Measurements from ENCODE around the gene CDC42BPA. TPM values are rescaled to one million over a fixed set of nuclear protein-coding genes. Genes with fewer than 3 reads are reported as not detected.

CDC42BPA gene
- total and polyA plus RNA-seq, 2 of the 8 experiments (the other 6 are each of a cell fraction or from before 2014, with no cell fraction given): 7.1 to 28.5 TPM

GRCh38 chr1:226956942-226957713, 361.2 kb downstream of the CDC42BPA start:
- Histone ChIP-seq H3K79me1 (ENCODE audit: low read depth, low read length) (peaks cover 14% of the 10 kb centered on the region), H3K27me3 (replicated peaks in 1 of 4; ENCODE audit: control insufficient read depth in 3 of 4, extremely low read depth in 1 of 4, insufficient read depth in 3 of 4, low read length in 3 of 4) (no peaks in the 10 kb centered on the region), H4K5ac (ENCODE audit: insufficient read length, low read depth, low read length) (no peak overlapping the region), H3K23ac (ENCODE audit: insufficient read length) (no peak overlapping the region), H3K4me3 (ENCODE audit: extremely low read depth in 1 of 4, insufficient read depth in 2 of 4, low read depth in 3 of 4, low read length in 4 of 4) (no peak overlapping the region), H2AK5ac (ENCODE audit: low read depth, low read length) (no peak overlapping the region), H3K36me3 (ENCODE audit: control insufficient read depth in 2 of 4, insufficient read depth in 4 of 4, low read length in 3 of 4) (no peaks in the 10 kb centered on the region), H2BK5ac (ENCODE audit: low read depth, low read length) (no peak overlapping the region), H3K27ac (ENCODE audit: low read depth, low read length) (no peak overlapping the region), H3K14ac (ENCODE audit: insufficient read length) (no peak overlapping the region), H4K8ac (ENCODE audit: extremely low read depth, insufficient read depth, low read length) (no peak overlapping the region), H3K56ac (replicated peaks; ENCODE audit: insufficient read length, low read depth, low read length) (no peak overlapping the region), H3K79me2 (ENCODE audit: control insufficient read depth in 1 of 2, insufficient read depth in 2 of 2, low read length in 2 of 2) (peaks cover 8 to 33% of the 10 kb centered on the region in 2 experiments), H2AFZ (ENCODE audit: low read length) (no peak overlapping the region), H3K4me2 (ENCODE audit: insufficient read depth in 1 of 2, low read depth in 2 of 2, low read length in 2 of 2) (no peak overlapping the region), H3K9me3 (ENCODE audit: insufficient read depth in 2 of 2, low read depth in 1 of 2, low read length in 1 of 2) (peaks cover 2 to 3% of the 10 kb centered on the region in 2 experiments; a peak in 2 of 4 replicates), H4K20me1 (replicated peaks in 1 of 2; ENCODE audit: control insufficient read depth in 1 of 2, insufficient read depth in 2 of 2, low read length in 2 of 2) (peaks cover 0 to 2% of the 10 kb centered on the region in 2 experiments), H3K23me2 (ENCODE audit: low read depth, low read length) (peaks cover 8% of the 10 kb centered on the region; the same call in 1 of the 2 replicates), H3K18ac (ENCODE audit: extremely low read depth, low read length) (no peak overlapping the region), H3K4me1 (replicated peaks in 1 of 4; ENCODE audit: control insufficient read depth in 3 of 4, insufficient read depth in 4 of 4, low read length in 3 of 4) (no peaks in the 10 kb centered on the region; a peak in 1 of 7 replicates), H2BK120ac (replicated peaks; ENCODE audit: low read depth, low read length) (no peak overlapping the region), H2BK15ac (ENCODE audit: low read length) (no peak overlapping the region), H3K9ac (replicated peaks in 1 of 4; ENCODE audit: extremely low read depth in 1 of 4, low read depth in 3 of 4, low read length in 3 of 4) (no peak overlapping the region), H4K91ac (replicated peaks; ENCODE audit: insufficient read length, low read length) (no peak overlapping the region), H2BK12ac (ENCODE audit: low read depth, low read length) (no peak overlapping the region), H3K4ac (replicated peaks; ENCODE audit: insufficient read length, low read depth, low read length) (no peak overlapping the region), H2BK20ac (ENCODE audit: low read length) (no peak overlapping the region)
- 91% methylated on average over 5 of the region's 6 CpGs; no CpG with 5 or more reads in 1 of the 2 experiments for WGBS, 2 experiments (ENCODE audit: extremely low coverage in 1 of 2, insufficient coverage in 1 of 2, insufficient read length in 1 of 2, insufficient replicate concordance in 2 of 2, low coverage in 1 of 2, low lambda C conversion rate in 2 of 2, missing lambda C conversion rate in 1 of 2)
- ChIA-PET CTCF (ENCODE audit: partially characterized antibody) (no interaction called here), POLR2A (ENCODE audit: partially characterized antibody) (no interaction called here)
- no peak for DNase-seq (ENCODE audit: low read depth in 1 of 2, low spot score in 2 of 2)
- no peak for FAIRE-seq
- no peak for TF ChIP-seq ATF3 (IDR thresholded peaks at IDR 0.05; ENCODE audit: insufficient read depth, low read depth, low read length)
- no peak for TF ChIP-seq TEAD4 (IDR thresholded peaks at IDR 0.05; ENCODE audit: low read depth, low read length)
- TF ChIP-seq SP1 (IDR thresholded peaks at IDR 0.05; ENCODE audit: low read depth, low read length): no peak
- TF ChIP-seq KDM5A (IDR thresholded peaks at IDR 0.05; ENCODE audit: low read length): no peak
- TF ChIP-seq CREB1 (IDR thresholded peaks at IDR 0.05): no peak
- TF ChIP-seq PHF8 (conservative IDR thresholded peaks at IDR 0.05; ENCODE audit: low read depth, low read length): no peak
- TF ChIP-seq BCL11A (IDR thresholded peaks at IDR 0.05; ENCODE audit: low read depth in 2 of 2, low read length in 2 of 2): no peak
- TF ChIP-seq CTCF (IDR thresholded peaks at IDR 0.05; ENCODE audit: control extremely low read depth in 1 of 3, insufficient read depth in 1 of 3, low read depth in 1 of 3, low read length in 3 of 3): no peak
- TF ChIP-seq SIRT6 (IDR thresholded peaks at IDR 0.05; ENCODE audit: low read length): no peak
- no peak for TF ChIP-seq NRF1 (IDR thresholded peaks at IDR 0.05; ENCODE audit: low read depth, low read length)

Measured in H1 (cell line).